ENCODE results near the gene DGCR2. TPM values are rescaled to one million over a fixed set of nuclear protein-coding genes. Genes with fewer than 3 reads are reported as not detected.

Gene DGCR2
- polyA plus RNA-seq, 1 donor from 2014 or later, result 67.1 TPM

DNA sequence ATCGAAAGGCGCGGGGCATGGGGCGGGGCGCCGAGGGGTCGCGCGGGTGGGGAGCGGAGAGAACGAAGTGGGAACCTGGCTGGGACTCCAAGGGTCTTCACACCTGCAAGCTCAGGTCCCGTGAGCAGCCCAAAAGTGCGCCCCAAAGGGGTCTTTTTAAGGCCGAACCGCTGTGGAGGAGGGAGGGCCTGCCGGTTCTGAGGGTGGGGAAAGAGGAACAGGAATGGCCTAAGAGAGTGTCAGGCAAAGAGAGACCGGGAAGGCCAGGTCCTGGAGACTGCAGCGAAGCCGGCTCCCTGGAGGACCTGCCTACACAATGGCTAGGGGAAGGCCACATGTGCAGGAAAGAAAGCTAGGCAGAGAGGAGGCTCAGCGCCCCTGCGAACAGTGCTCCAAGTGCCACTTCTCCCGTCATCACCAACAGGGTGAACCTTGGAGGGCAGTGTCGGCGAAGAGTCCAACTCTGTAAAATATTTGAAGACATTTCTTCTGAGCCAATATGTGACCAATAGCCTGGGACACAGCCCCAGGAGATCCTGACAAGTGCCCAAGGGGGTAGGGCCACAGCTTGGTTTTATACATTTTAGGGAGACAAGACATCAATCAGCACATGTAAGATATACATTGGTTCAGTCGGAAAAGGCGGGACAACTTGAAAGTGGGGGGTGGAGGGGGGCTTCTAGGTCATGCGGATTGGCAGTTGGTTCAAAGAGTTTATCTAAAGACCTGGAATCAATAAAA, 710 bp upstream of the DGCR2 start:
- Histone ChIP-seq H3K36me3 (ENCODE audit: insufficient read depth, low read length) (no peaks in the 10 kb centered on the region), H3K9me3 (ENCODE audit: low read length) (no peaks in the 10 kb centered on the region), H3K27ac (ENCODE audit: low read length) (peak overlapping the region; percentile 30), H3K9me2 (ENCODE audit: insufficient read depth, low read length) (no peaks in the 10 kb centered on the region), H3K27me3 (ENCODE audit: insufficient read depth, low read depth, low read length) (no peaks in the 10 kb centered on the region), H3F3A (ENCODE audit: insufficient read depth, low read length, poor library complexity, severe bottlenecking) (no peaks in the 10 kb centered on the region), H3K4me2 (ENCODE audit: low read length) (peak overlapping the region; percentile 47), H4K20me1 (ENCODE audit: insufficient read depth) (peaks cover 5% of the 10 kb centered on the region), H2AFZ (ENCODE audit: low read depth, low read length) (peak overlapping the region; percentile 77), H3K79me2 (replicated peaks; ENCODE audit: insufficient read depth, low read length) (peaks cover 37% of the 10 kb centered on the region), H3K4me3 (ENCODE audit: low read length) (peak overlapping the region; percentile 99), H3K9ac (ENCODE audit: low read length) (peak overlapping the region; percentile 64)
- TF ChIP-seq, protein P1, sequence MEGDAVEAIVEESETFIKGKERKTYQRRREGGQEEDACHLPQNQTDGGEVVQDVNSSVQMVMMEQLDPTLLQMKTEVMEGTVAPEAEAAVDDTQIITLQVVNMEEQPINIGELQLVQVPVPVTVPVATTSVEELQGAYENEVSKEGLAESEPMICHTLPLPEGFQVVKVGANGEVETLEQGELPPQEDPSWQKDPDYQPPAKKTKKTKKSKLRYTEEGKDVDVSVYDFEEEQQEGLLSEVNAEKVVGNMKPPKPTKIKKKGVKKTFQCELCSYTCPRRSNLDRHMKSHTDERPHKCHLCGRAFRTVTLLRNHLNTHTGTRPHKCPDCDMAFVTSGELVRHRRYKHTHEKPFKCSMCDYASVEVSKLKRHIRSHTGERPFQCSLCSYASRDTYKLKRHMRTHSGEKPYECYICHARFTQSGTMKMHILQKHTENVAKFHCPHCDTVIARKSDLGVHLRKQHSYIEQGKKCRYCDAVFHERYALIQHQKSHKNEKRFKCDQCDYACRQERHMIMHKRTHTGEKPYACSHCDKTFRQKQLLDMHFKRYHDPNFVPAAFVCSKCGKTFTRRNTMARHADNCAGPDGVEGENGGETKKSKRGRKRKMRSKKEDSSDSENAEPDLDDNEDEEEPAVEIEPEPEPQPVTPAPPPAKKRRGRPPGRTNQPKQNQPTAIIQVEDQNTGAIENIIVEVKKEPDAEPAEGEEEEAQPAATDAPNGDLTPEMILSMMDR (IDR thresholded peaks at IDR 0.05; ENCODE audit: poor library complexity, severe bottlenecking), result peak; percentile 11
- no peak for TF ChIP-seq SMC3 (conservative IDR thresholded peaks at IDR 0.05; ENCODE audit: poor library complexity)

DNA sequence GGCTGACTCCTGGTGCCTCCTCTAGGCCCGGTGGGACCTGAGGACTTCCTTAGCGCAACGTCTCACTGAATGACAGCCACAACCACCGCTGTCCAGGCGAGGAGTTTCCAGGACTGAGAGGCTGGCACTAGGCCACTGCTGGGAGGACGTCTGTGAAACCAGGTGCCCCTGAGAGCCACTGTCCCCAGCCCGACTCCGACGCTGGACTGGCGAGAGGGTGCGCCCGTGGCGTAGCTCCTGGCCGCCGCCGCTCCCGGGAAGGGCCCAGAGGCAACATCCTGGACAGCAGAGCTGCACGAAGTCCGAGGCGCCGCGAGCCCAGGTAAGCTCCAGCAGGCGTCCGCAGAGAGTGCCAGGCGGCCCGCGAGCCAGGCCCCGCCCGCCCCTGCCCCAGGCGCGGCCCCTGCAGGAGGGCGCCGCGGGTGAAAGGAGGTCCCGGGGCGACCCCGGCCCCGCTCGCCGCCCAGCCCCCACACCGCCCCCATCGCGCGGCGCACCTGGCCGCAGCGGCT, 525 bp downstream of the DGCR2 start:
- TF ChIP-seq EZH2 (IDR thresholded peaks at IDR 0.05; ENCODE audit: borderline replicate concordance, insufficient read depth, low read length, poor library complexity, severe bottlenecking) (no peak), RAD21 (conservative IDR thresholded peaks at IDR 0.05) (no peak), EP300 (conservative IDR thresholded peaks at IDR 0.05; ENCODE audit: poor library complexity, severe bottlenecking) (no peak), SMC3 (conservative IDR thresholded peaks at IDR 0.05; ENCODE audit: poor library complexity) (no peak), MXI1 (conservative IDR thresholded peaks at IDR 0.05; ENCODE audit: poor library complexity, severe bottlenecking) (no peak), TAF1 (IDR thresholded peaks at IDR 0.05; ENCODE audit: low read depth) (no peak), POLR2AphosphoS5 (IDR thresholded peaks at IDR 0.05) (no peak)
- TF ChIP-seq, protein P2, sequence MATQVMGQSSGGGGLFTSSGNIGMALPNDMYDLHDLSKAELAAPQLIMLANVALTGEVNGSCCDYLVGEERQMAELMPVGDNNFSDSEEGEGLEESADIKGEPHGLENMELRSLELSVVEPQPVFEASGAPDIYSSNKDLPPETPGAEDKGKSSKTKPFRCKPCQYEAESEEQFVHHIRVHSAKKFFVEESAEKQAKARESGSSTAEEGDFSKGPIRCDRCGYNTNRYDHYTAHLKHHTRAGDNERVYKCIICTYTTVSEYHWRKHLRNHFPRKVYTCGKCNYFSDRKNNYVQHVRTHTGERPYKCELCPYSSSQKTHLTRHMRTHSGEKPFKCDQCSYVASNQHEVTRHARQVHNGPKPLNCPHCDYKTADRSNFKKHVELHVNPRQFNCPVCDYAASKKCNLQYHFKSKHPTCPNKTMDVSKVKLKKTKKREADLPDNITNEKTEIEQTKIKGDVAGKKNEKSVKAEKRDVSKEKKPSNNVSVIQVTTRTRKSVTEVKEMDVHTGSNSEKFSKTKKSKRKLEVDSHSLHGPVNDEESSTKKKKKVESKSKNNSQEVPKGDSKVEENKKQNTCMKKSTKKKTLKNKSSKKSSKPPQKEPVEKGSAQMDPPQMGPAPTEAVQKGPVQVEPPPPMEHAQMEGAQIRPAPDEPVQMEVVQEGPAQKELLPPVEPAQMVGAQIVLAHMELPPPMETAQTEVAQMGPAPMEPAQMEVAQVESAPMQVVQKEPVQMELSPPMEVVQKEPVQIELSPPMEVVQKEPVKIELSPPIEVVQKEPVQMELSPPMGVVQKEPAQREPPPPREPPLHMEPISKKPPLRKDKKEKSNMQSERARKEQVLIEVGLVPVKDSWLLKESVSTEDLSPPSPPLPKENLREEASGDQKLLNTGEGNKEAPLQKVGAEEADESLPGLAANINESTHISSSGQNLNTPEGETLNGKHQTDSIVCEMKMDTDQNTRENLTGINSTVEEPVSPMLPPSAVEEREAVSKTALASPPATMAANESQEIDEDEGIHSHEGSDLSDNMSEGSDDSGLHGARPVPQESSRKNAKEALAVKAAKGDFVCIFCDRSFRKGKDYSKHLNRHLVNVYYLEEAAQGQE (IDR thresholded peaks at IDR 0.05; ENCODE audit: borderline replicate concordance), result no peak
- TF ChIP-seq, protein P1 (IDR thresholded peaks at IDR 0.05; ENCODE audit: poor library complexity, severe bottlenecking), result no peak
- Histone ChIP-seq H3F3A (ENCODE audit: insufficient read depth, low read length, poor library complexity, severe bottlenecking) (no peaks in the 10 kb centered on the region), H3K4me2 (ENCODE audit: low read length) (peak overlapping the region; percentile 96), H3K36me3 (ENCODE audit: insufficient read depth, low read length) (no peaks in the 10 kb centered on the region), H3K79me2 (replicated peaks; ENCODE audit: insufficient read depth, low read length) (peaks cover 49% of the 10 kb centered on the region), H3K9ac (ENCODE audit: low read length) (peak overlapping the region; percentile 98), H3K27me3 (ENCODE audit: insufficient read depth, low read depth, low read length) (no peaks in the 10 kb centered on the region), H3K9me2 (ENCODE audit: insufficient read depth, low read length) (no peaks in the 10 kb centered on the region), H2AFZ (ENCODE audit: low read depth, low read length) (peak overlapping the region; percentile 65), H3K4me3 (ENCODE audit: low read length) (peak overlapping the region; percentile 99), H3K27ac (ENCODE audit: low read length) (peak overlapping the region; percentile 93), H3K9me3 (ENCODE audit: low read length) (no peaks in the 10 kb centered on the region), H4K20me1 (ENCODE audit: insufficient read depth) (peaks cover 5% of the 10 kb centered on the region)
